NCI-H2171 (cell line): ENCODE measurements around the gene CHADL.
A peak's percentile ranks its signal among the peaks of the same experiment; 100 is the strongest.
"Not testable (repeated sequence)": the region's sequence is repeated elsewhere in the genome, so short reads cannot be mapped to it uniquely, and the experiment has no call there.

Experiments used
- DNase-seq: peaks from one replicate; lab custom pipeline; 2025; lab: John Stamatoyannopoulos, UW

CHADL gene

GRCh38 chr22:41240377-41241132, at the start of gene CHADL:
Gene CHADL, minus strand, starts transcription at chr22:41240931. Its CDS starts 50 bp downstream, at chr22:41240881.
- no peak for DNase-seq

GRCh38 chr22:41289671-41290070, 48.9 kb upstream of the CHADL start:
- DNase-seq, result no peak

- no peak for DNase-seq
Observed at GRCh38 chr22:41288245-41288946, 47.7 kb upstream of the CHADL start.

GRCh38 chr22:41286639-41287091, 45.9 kb upstream of the CHADL start:
- no peak for DNase-seq

GRCh38 chr22:41285820-41286638, 45.3 kb upstream of the CHADL start, which contains the start of gene RANGAP1:
Gene RANGAP1, minus strand, starts transcription at chr22:41286187. Its CDS starts 5,143 bp downstream, at chr22:41281044.
- DNase-seq, result peak; percentile 99

GRCh38 chr22:41285441-41285819, 44.7 kb upstream of the CHADL start:
- DNase-seq, result peak; percentile 63

GRCh38 chr22:41284465-41284864, 43.7 kb upstream of the CHADL start:
- DNase-seq, result no peak

GRCh38 chr22:41280854-41281253, 40.1 kb upstream of the CHADL start:
- DNase-seq, result no peak

GRCh38 chr22:41280065-41280464, 39.3 kb upstream of the CHADL start:
- no peak for DNase-seq

- no peak for DNase-seq
Observed at GRCh38 chr22:41274856-41275255, 34.1 kb upstream of the CHADL start.

GRCh38 chr22:41273128-41273527, 32.4 kb upstream of the CHADL start:
- DNase-seq, result no peak

GRCh38 chr22:41271787-41272186, 31.1 kb upstream of the CHADL start:
- DNase-seq, result no peak

GRCh38 chr22:41267958-41268357, 27.2 kb upstream of the CHADL start:
- DNase-seq, result no peak

GRCh38 chr22:41264408-41264941, 23.7 kb upstream of the CHADL start:
- DNase-seq, result no peak

- DNase-seq, result no peak
Observed at GRCh38 chr22:41263704-41264103, 23.0 kb upstream of the CHADL start.

- DNase-seq, result no peak
Observed at GRCh38 chr22:41262250-41262765, 21.6 kb upstream of the CHADL start.

- DNase-seq, result no peak
Observed at GRCh38 chr22:41261541-41262249, 21.0 kb upstream of the CHADL start.

GRCh38 chr22:41260871-41261270, 20.1 kb upstream of the CHADL start:
- DNase-seq, result no peak

- DNase-seq, result not testable (repeated sequence)
Observed at GRCh38 chr22:41259756-41260155, 19.0 kb upstream of the CHADL start.

GRCh38 chr22:41257696-41258095, 17.0 kb upstream of the CHADL start:
- DNase-seq, result no peak
